ENCODE data around the gene RYR2.

Gene RYR2

GRCh38 chr1:237500566-237500965 is 458.6 kb downstream of the RYR2 start:
- no peak for DNase-seq (ENCODE audit: low read depth, low spot score)
- H3K27ac ChIP-seq = no peak overlapping the region

GRCh38 chr1:237503292-237503691 is 461.3 kb downstream of the RYR2 start:
- no peak overlapping the region for H3K27ac ChIP-seq
- no peak for DNase-seq (ENCODE audit: low read depth, low spot score)

DNA sequence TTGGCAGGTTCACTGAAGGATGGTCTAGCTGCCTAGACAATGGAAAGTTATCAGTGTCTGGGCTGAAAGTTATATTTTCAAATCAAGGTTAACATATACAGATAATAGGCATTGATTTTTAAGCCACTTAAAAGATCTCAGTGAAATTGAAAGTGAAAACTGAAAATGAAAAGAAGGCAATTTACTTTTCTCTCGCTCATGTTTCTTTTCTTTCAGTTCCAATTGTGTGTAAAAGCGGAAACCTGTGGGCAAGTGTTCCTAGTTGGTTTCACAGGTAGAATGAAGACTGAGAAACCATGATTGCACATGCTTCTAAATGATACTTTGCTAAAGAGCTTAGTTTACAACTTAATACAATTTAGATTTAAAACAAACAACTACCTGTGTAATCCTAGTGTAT is 465.0 kb downstream of the RYR2 start:
- DNase-seq (ENCODE audit: low read depth, low spot score) = no peak
- H3K27ac ChIP-seq = no peak overlapping the region

- DNase-seq (ENCODE audit: low read depth, low spot score) = no peak
These were observed 467.8 kb downstream of the RYR2 start for GRCh38 chr1:237509748-237510147.

GRCh38 chr1:237525102-237525501 is 483.1 kb downstream of the RYR2 start:
- no peak for DNase-seq (ENCODE audit: low read depth, low spot score)

More at GRCh38 chr1:237509748-237510147, 467.8 kb downstream of the RYR2 start:
- H3K27ac ChIP-seq = no peak overlapping the region

DNA sequence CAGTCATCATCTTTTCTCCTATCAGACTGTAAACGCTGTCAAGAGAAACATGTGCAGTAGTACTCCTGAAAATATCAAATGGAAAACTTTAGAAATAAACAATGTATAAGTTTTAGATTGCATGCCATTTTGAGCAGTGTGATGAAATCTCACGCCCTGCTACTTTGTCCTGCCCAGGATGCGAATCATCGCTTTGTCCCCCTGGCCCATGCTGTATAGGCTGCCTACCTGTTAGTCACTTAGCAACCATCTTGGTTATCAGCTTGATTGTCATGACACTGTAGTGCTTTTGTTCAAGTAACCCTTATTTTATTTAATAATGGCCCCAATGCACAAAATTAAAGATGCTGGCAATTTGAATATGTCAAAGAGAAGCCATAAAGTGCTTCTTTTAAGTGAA is 485.8 kb downstream of the RYR2 start:
- H3K27ac ChIP-seq = no peak overlapping the region
- no peak for DNase-seq (ENCODE audit: low read depth, low spot score)

More at GRCh38 chr1:237525102-237525501, 483.1 kb downstream of the RYR2 start:
- H3K27ac ChIP-seq = no peak overlapping the region

- no peak for DNase-seq (ENCODE audit: low read depth, low spot score)
- no peak overlapping the region for H3K27ac ChIP-seq
These were observed 486.6 kb downstream of the RYR2 start for GRCh38 chr1:237528545-237528944.

DNA sequence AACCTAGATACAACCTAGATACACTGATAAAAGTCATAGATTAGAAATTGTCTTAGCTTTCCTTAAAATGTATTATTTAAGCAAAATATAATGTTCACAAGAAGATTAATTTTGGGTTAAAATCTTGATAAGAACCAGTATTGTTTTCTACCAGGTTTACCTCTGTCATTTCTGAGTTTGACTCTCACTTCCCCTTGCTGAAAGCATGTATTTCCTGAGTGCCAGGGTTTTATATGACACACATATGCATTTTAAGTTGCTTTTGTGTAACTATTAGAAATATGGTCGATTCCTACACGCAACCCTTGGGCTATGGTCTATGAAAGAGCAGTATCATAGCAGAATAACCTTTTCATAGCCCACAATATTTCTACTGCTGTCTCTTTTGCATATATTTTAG is 497.1 kb downstream of the RYR2 start:
- no peak for DNase-seq (ENCODE audit: low read depth, low spot score)

GRCh38 chr1:237542525-237543418 is 500.8 kb downstream of the RYR2 start:
- DNase-seq (ENCODE audit: low read depth, low spot score) = no peak
- no peak overlapping the region for H3K27ac ChIP-seq

More for the DNA sequence above, 497.1 kb downstream of the RYR2 start:
- H3K27ac ChIP-seq = no peak overlapping the region

GRCh38 chr1:237553078-237553477 is 511.1 kb downstream of the RYR2 start:
- no peak for DNase-seq (ENCODE audit: low read depth, low spot score)
- H3K27ac ChIP-seq = no peak overlapping the region

- no peak overlapping the region for H3K27ac ChIP-seq
- DNase-seq (ENCODE audit: low read depth, low spot score) = no peak
These were observed 514.9 kb downstream of the RYR2 start for GRCh38 chr1:237556911-237557310.

- no peak overlapping the region for H3K27ac ChIP-seq
- DNase-seq (ENCODE audit: low read depth, low spot score) = peak; percentile 39
These were observed 520.3 kb downstream of the RYR2 start for GRCh38 chr1:237562242-237562823.

DNA sequence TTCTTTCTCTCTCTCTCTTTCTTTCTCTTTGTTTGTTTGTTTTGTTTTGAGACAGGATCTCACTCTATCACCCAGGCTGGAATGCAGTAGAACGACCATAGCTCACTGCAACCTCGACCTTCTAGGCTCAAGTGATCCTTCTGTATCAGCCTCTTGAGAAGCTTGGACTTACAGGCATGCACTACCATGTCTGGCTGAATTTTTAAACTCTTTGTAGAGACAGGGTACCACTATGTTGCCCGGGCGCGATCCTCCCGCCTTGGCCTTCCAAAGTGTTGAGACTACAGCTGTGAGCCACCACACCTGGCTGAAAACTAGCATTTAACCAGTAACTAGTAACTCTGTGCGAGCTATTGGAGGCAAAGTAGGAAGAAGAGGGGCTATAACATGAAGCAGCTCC is 523.3 kb downstream of the RYR2 start:
- DNase-seq (ENCODE audit: low read depth, low spot score) = no peak

GRCh38 chr1:237566581-237566980 is 524.6 kb downstream of the RYR2 start:
- DNase-seq (ENCODE audit: low read depth, low spot score) = no peak
- no peak overlapping the region for H3K27ac ChIP-seq

More for the DNA sequence above, 523.3 kb downstream of the RYR2 start:
- no peak overlapping the region for H3K27ac ChIP-seq

DNA sequence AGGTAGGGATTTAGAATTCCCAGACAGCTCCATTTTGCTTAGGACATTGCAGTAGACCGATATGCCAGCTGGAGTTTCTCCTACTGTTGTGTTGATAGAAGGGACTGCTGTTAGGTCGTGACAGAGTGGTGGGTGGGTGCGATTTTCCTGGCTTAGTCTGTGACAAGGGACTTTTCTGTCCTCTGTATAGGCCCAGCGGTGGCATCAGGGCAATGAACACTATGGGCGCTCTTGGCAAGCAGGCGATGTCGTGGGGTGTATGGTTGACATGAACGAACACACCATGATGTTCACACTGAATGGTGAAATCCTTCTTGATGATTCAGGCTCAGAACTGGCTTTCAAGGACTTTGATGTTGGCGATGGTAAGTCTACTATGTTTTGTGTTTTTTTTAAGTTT is 527.0 kb downstream of the RYR2 start:
- H3K27ac ChIP-seq = no peak overlapping the region
- DNase-seq (ENCODE audit: low read depth, low spot score) = no peak

- no peak overlapping the region for H3K27ac ChIP-seq
- DNase-seq (ENCODE audit: low read depth, low spot score) = no peak
These were observed 528.5 kb downstream of the RYR2 start for GRCh38 chr1:237570530-237570929.

DNA sequence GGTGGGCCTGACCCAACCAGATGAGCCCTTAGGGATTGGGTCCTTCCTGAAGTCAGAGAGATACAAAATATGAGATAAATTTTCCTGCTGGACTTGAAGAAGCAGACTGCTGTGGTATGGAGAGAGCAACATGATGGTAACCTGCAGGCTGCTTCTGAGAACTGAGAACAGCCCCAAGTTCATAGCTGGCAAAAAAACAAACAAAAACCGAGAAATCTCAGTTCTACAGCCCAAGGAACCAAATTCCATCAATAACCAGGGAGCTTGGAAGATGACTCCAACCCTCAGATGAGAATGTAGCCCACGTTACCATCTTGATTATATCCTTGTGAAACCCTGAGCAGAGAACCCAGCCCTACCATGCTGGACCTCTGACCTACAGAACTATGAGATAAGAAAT is 532.6 kb downstream of the RYR2 start:
- DNase-seq (ENCODE audit: low read depth, low spot score) = no peak
- no peak overlapping the region for H3K27ac ChIP-seq

DNA sequence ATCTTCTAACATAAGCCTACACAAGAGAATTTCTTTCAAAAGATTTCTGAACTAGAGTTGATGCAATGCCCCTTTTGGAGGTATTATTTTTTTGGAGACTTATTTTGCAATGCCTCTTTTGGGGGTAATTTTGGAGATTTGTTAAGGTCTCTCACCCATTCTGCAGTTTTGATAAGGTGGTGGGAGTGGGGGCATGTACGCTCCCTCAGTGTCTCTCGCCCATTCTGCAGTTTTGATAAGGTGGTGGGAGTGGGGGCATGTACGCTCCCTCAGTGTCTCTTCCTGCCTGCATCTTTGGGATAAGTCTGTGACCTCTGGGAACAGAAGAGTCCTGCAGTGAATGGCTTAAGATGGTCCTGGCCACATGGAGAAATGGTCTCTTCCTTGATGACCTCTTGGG is 536.6 kb downstream of the RYR2 start:
- no peak for DNase-seq (ENCODE audit: low read depth, low spot score)

GRCh38 chr1:237580726-237581125 is 538.7 kb downstream of the RYR2 start:
- no peak overlapping the region for H3K27ac ChIP-seq
- no peak for DNase-seq (ENCODE audit: low read depth, low spot score)

More for the DNA sequence above, 536.6 kb downstream of the RYR2 start:
- no peak overlapping the region for H3K27ac ChIP-seq

GRCh38 chr1:237583270-237583669 is 541.3 kb downstream of the RYR2 start:
- no peak overlapping the region for H3K27ac ChIP-seq
- DNase-seq (ENCODE audit: low read depth, low spot score) = no peak

GRCh38 chr1:237583756-237584155 is 541.8 kb downstream of the RYR2 start:
- no peak for DNase-seq (ENCODE audit: low read depth, low spot score)
- H3K27ac ChIP-seq = no peak overlapping the region

- no peak overlapping the region for H3K27ac ChIP-seq
- DNase-seq (ENCODE audit: low read depth, low spot score) = no peak
These were observed 548.4 kb downstream of the RYR2 start for GRCh38 chr1:237590386-237590785.

All from epithelial cell of prostate (primary cell).